ENCODE measurements around the gene GPR160. TPM values are rescaled to one million over a fixed set of nuclear protein-coding genes. Genes with fewer than 3 reads are reported as not detected.

The GPR160 gene, protein sequence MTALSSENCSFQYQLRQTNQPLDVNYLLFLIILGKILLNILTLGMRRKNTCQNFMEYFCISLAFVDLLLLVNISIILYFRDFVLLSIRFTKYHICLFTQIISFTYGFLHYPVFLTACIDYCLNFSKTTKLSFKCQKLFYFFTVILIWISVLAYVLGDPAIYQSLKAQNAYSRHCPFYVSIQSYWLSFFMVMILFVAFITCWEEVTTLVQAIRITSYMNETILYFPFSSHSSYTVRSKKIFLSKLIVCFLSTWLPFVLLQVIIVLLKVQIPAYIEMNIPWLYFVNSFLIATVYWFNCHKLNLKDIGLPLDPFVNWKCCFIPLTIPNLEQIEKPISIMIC
- 0.90 to 1.8 TPM (median 1.7 TPM) in 5 replicates for total RNA-seq (2022; extraction: Qiagen RNA extraction)

DNA sequence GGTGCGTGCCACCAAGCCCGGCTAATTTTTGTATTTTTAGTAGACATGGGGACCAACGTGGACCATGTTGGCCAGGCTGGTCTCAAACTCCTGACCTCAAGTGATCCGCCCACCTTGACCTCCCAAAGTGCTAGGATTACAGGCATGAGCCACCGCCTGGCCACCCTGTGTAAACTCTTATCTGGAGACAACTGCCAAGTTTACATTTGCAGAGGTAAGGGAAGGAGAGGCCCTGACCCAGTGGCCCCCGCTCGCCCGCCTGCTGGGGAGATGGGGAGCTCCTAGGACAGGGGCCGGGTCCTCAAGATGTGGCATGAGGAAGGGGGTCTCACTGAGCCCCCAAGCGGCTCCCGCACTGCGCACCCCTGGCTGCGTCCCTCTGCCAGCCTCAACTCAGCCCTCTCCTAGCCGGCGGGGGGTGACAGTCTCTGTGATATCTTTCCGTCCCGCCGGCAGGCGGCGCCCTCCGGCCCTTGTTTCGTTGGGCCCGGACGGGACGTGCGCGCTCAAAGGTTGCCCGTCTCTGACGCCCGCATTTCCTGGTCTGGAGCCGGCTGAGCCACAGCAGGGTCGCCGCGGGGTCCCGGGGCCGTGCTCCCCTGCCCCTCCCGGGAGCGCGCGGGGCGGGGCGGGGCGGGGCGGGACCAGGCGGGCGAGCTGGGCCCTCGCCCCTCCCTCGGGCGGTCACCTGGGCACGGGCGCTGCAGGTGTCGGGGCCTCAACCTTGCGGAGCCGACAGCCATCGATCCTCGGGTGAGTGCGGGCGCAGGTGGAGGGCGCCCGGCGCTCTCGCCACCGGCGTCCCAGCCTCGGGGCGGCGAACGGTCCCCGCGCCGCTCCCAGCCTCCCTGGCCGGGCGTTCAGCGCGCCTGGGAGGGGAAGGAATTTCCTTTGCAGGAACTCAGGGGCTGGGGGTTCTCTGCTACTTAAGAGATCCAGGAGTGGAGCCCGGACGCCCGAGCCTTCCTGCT is at the start of gene GPR160:
Gene GPR160, plus strand, starts transcription at position 533 of the 971 bp plus-strand sequence. CDS start 45,978 bp downstream, outside the sequence.

Other genes starting within 250 kb of the GPR160 start
- gene LRRIQ4, start 225.1 kb upstream of the GPR160 start, total RNA-seq (2022; extraction: Qiagen RNA extraction) = not detected in 5 replicates
- gene LRRC34, start 225.1 kb upstream of the GPR160 start, total RNA-seq (2022; extraction: Qiagen RNA extraction) = not detected in 5 replicates
- gene LRRC31, start 168.1 kb upstream of the GPR160 start, total RNA-seq (2022; extraction: Qiagen RNA extraction) = not detected in 5 replicates
- gene SAMD7, start 126.4 kb upstream of the GPR160 start, total RNA-seq (2022; extraction: Qiagen RNA extraction) = not detected in 5 replicates
- 87.0 to 138 TPM (median 102 TPM) in 5 replicates for gene SEC62, start 71.2 kb upstream of the GPR160 start, total RNA-seq (2022; extraction: Qiagen RNA extraction)
- gene PHC3, start 143.7 kb downstream of the GPR160 start, total RNA-seq (2022; extraction: Qiagen RNA extraction) = 10.1 to 23.5 TPM (median 19.4 TPM) in 5 replicates
- 15.0 to 19.4 TPM (median 17.2 TPM) in 5 replicates for gene PRKCI, start 184.4 kb downstream of the GPR160 start, total RNA-seq (2022; extraction: Qiagen RNA extraction)

All from A549 treated with dexamethasone at 1 μM for 4 hours (cell line).